ENCODE data around the gene FERMT1. TPM values are rescaled to one million over a fixed set of nuclear protein-coding genes. Genes with fewer than 3 reads are reported as not detected.

Gene FERMT1
- polyA plus RNA-seq, 1 experiment, result 2.8 TPM

DNA sequence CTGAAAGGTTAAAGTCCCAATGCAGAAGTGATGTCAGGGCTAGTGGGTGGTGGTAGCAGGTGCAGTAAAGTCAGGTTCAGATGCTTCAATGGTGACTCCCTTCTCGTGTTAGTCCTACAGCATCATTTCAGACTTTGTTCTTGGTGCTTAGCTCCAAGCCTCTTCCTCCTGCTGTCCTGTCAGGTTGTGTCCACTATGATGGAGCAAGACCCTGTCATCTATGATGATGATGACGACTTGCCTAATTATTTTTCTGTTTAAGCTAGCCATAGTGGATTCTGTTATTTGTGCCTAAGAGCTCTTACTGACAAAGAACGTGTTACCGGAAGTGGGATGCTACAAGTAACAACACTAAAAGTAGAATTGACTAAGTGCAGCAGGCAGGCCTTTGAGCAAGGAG is 5.0 kb upstream of the FERMT1 start:
- no peaks in the 10 kb centered on the region for H3K9me3 ChIP-seq (ENCODE audit: control insufficient read depth, insufficient read depth, low read length)
- DNase-seq (ENCODE audit: low read depth, low spot score), result no peak
- no peak overlapping the region for H3K27ac ChIP-seq (ENCODE audit: low read depth, low read length)
- TF ChIP-seq, protein P1, sequence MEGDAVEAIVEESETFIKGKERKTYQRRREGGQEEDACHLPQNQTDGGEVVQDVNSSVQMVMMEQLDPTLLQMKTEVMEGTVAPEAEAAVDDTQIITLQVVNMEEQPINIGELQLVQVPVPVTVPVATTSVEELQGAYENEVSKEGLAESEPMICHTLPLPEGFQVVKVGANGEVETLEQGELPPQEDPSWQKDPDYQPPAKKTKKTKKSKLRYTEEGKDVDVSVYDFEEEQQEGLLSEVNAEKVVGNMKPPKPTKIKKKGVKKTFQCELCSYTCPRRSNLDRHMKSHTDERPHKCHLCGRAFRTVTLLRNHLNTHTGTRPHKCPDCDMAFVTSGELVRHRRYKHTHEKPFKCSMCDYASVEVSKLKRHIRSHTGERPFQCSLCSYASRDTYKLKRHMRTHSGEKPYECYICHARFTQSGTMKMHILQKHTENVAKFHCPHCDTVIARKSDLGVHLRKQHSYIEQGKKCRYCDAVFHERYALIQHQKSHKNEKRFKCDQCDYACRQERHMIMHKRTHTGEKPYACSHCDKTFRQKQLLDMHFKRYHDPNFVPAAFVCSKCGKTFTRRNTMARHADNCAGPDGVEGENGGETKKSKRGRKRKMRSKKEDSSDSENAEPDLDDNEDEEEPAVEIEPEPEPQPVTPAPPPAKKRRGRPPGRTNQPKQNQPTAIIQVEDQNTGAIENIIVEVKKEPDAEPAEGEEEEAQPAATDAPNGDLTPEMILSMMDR (IDR thresholded peaks at IDR 0.05; ENCODE audit: low read depth, low read length), result no peak
- ChIA-PET CTCF (no interaction called here), POLR2A (no interaction called here)
- H3K27me3 ChIP-seq (ENCODE audit: control insufficient read depth, insufficient read depth, low read length), result no peaks in the 10 kb centered on the region
- no peak overlapping the region for H3K4me3 ChIP-seq (ENCODE audit: low read depth, low read length)

DNA sequence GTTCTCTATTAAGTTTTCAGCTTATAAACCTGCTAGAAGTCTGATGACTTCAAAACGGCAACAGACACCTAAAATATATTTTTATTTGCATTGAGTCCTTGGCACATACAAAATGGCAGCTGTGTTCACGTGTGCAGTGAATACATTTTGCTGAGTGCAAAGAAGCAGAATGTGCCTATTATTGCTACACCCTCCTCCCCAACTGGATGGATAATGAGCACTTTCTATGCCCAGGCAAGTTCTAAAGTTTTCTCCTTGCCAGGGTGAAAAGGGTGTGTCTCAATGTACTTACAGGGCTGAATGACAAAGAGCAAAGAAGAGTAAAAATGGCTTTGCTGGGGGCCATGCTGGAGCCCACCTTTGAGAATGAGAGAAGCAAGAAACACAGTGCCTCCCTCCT is 4.0 kb upstream of the FERMT1 start:
- H3K4me3 ChIP-seq (ENCODE audit: low read depth, low read length), result no peak overlapping the region
- H3K27me3 ChIP-seq (ENCODE audit: control insufficient read depth, insufficient read depth, low read length), result no peaks in the 10 kb centered on the region
- DNase-seq (ENCODE audit: low read depth, low spot score), result no peak
- H3K9me3 ChIP-seq (ENCODE audit: control insufficient read depth, insufficient read depth, low read length), result no peaks in the 10 kb centered on the region
- ChIA-PET POLR2A (no interaction called here), CTCF (interaction anchor here (0.6 kb wide), 1 partner anchor 739 kb away, joined by 4 read pairs; no protein-coding TSS in a partner anchor)
- H3K27ac ChIP-seq (ENCODE audit: low read depth, low read length), result no peak overlapping the region
- TF ChIP-seq, protein P1 (IDR thresholded peaks at IDR 0.05; ENCODE audit: low read depth, low read length), result no peak

DNA sequence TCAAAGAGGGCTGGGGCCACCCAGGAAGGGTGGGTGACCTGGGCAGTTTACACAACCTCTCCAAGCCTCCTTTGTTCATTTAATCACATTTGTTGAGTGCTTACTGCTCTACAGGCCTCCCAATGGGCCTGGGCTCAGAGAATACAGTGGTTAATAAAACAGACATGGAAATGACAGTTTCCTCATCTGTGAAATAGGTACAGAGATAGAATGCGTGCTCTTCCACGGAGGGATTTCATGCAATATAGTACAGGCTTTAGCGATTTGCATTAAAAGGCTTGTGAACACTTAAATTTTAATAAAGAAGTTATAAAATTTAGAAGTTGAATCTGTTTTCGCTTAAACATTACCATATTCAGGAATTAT is 802 bp upstream of the FERMT1 start:
- ChIA-PET CTCF (no interaction called here), POLR2A (no interaction called here)
- H3K4me3 ChIP-seq (ENCODE audit: low read depth, low read length), result peak overlapping the region; percentile 60; the same call in 1 of the 2 replicates
- H3K27ac ChIP-seq (ENCODE audit: low read depth, low read length), result no peak overlapping the region
- H3K27me3 ChIP-seq (ENCODE audit: control insufficient read depth, insufficient read depth, low read length), result no peaks in the 10 kb centered on the region
- H3K9me3 ChIP-seq (ENCODE audit: control insufficient read depth, insufficient read depth, low read length), result no peaks in the 10 kb centered on the region
- DNase-seq (ENCODE audit: low read depth, low spot score), result no peak
- TF ChIP-seq, protein P1 (IDR thresholded peaks at IDR 0.05; ENCODE audit: low read depth, low read length), result no peak

DNA sequence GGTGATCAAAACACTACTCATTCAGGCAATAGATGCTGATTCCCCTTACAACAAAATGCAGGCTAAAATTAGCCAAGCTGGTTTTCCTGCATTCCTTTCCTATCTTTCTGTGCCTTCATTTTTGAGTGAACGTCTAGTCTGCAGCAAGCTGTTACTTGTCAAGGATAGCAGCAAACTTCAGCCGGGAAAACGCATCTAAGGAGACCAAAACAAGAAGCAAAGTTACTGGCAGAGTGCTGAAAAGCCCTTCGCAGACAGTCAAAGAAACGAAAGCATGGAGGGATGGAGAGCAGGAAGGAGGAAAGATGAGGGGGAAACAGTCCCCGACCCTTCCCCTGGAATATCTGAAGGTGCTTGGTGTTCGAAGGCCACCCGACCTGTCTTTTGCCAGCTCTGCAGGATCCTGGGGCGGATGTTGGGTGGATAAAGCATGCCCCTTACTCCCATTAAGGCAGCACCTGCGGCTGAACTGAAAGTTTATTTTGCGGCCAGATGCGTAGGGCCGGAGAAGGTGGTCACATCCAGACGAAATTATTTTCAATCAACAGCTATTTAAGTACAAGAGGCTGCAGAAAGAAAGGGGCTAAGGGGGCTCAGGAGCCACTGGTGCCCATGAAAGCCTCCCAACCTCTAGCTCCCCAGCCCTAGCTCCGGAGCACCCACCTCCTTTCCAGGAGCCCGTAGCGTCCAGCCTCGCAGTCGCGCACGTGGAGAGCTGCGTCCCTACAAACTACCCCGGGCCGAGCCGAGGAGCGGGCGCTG is 538 bp downstream of the FERMT1 start:
- POLR2A ChIA-PET, result no interaction called here

DNA sequence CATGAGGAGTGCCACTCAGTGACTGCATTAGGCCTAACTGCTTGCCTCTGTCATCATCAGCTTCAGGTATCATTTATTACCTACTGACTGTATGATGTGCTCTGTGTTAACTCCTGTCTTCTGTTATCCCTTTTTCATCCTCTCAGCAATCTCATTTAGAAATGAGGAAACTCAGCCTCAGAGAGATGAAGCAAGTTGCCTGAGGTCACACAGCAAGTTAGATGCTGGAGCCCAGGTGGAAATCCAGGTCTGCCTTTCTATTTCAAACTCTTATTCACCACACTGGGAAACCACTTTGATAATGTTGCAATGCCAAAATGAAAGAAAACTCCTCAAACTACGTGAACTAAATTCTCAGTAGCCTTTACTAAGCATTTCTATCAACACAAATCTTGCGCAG is 1.3 kb downstream of the FERMT1 start:
- TF ChIP-seq, protein P1 (IDR thresholded peaks at IDR 0.05; ENCODE audit: low read depth, low read length), result no peak
- H3K4me3 ChIP-seq (ENCODE audit: low read depth, low read length), result no peak overlapping the region
- POLR2A ChIA-PET, result no interaction called here
- no peaks in the 10 kb centered on the region for H3K27me3 ChIP-seq (ENCODE audit: control insufficient read depth, insufficient read depth, low read length)
- CTCF ChIA-PET, result interaction anchor here (0.7 to 1.1 kb wide), 2 partner anchors 11 to 603 kb away, joined by 3 to 4 read pairs; no protein-coding TSS in a partner anchor
- H3K27ac ChIP-seq (ENCODE audit: low read depth, low read length), result no peak overlapping the region
- no peak for DNase-seq (ENCODE audit: low read depth, low spot score)
- H3K9me3 ChIP-seq (ENCODE audit: control insufficient read depth, insufficient read depth, low read length), result no peaks in the 10 kb centered on the region

More for the DNA sequence above, 538 bp downstream of the FERMT1 start:
- peak; percentile 2 for DNase-seq (ENCODE audit: low read depth, low spot score)
- no peak overlapping the region for H3K27ac ChIP-seq (ENCODE audit: low read depth, low read length)
- TF ChIP-seq, protein P1 (IDR thresholded peaks at IDR 0.05; ENCODE audit: low read depth, low read length), result no peak
- CTCF ChIA-PET, result interaction anchor here (0.7 to 1.2 kb wide), 3 partner anchors 12 to 602 kb away, joined by 3 to 4 read pairs (median 3); no protein-coding TSS in a partner anchor
- no peaks in the 10 kb centered on the region for H3K9me3 ChIP-seq (ENCODE audit: control insufficient read depth, insufficient read depth, low read length)
- no peaks in the 10 kb centered on the region for H3K27me3 ChIP-seq (ENCODE audit: control insufficient read depth, insufficient read depth, low read length)
- H3K4me3 ChIP-seq (ENCODE audit: low read depth, low read length), result peak overlapping the region; percentile 60
